Tibial artery (tissue), 4 donors: ENCODE results near the gene ABL1.
"Not testable (repeated sequence)": the region's sequence is repeated elsewhere in the genome, so short reads cannot be mapped to it uniquely, and the experiment has no call there.

ENCODE experiments used
- DNase-seq, 2 donors: peaks; one replicate each; pipeline ENCODE4 v3.0.0-alpha.2; 2019
- H3K27ac ChIP-seq, 2 donors: fragments of 200-600 bp; sonication (generic) in 1 of 2; 1 replicate in 1 of 2; 2 replicates in 1 of 2; pipeline ENCODE4 v1.5.1; 2018 to 2019; ENCODE audit warnings: mild to moderate bottlenecking in 1 of 2
- H3K27me3 ChIP-seq, 2 donors: fragments of 200-600 bp; sonication (generic) in 1 of 2; one replicate each; pipeline versions ENCODE4 v1.5.1 to v1.6.0; 2016 to 2019
- H3K36me3 ChIP-seq, 3 donors: fragments of 200-600 bp; sonication (generic) in 2 of 3; one replicate each; pipeline ENCODE4 v1.5.1; 2016 to 2019; ENCODE audit warnings: mild to moderate bottlenecking in 2 of 3
- H3K4me1 ChIP-seq, 4 donors: fragments of 200-600 bp; sonication (generic) in 2 of 4; 1 replicate in 3 of 4; 2 replicates in 1 of 4; pipeline ENCODE4 v1.5.1; 2016 to 2019
- H3K4me3 ChIP-seq, 2 donors: fragments of 200-600 bp; sonication (generic) in 1 of 2; 1 replicate in 1 of 2; 2 replicates in 1 of 2; pipeline ENCODE4 v1.5.1; 2018 to 2019; ENCODE audit warnings: mild to moderate bottlenecking in 2 of 2
- H3K9me3 ChIP-seq, 3 donors: fragments of 200-600 bp; sonication (generic) in 1 of 3; one replicate each; pipeline ENCODE4 v1.5.1; 2016 to 2019
- CTCF ChIP-seq, 2 experiments: fragments of 200-600 bp in 1 of 2; fragments of 450-650 bp in 1 of 2; IDR thresholded peaks; one replicate each; pipeline ENCODE4 v1.5.1; 2017 to 2019; ENCODE audit warnings: antibody characterized with exemption in 2 of 2, mild to moderate bottlenecking in 1 of 2, moderate library complexity in 1 of 2
- intact Hi-C: fragments of 100-400 bp; cut with DNase I; formaldehyde crosslinking; loops from one replicate; pipeline ENCODE4 v1.15.0; 2023; ENCODE audit warnings: low total_unique reads

ABL1 gene

GRCh38 chr9:130905902-130906734 lies 71.1 kb downstream of the ABL1 start:
- no peak overlapping the region for H3K27ac ChIP-seq
- no peak overlapping the region for H3K4me3 ChIP-seq
- no peaks in the 10 kb centered on the region for H3K9me3 ChIP-seq
- intact Hi-C loops = no loop called here
- no peak for DNase-seq
- no peak for TF ChIP-seq CTCF (IDR thresholded peaks at IDR 0.05)
- peaks cover 0 to 64% of the 10 kb centered on the region in 2 donors for H3K27me3 ChIP-seq
- no peaks in the 10 kb centered on the region for H3K36me3 ChIP-seq
- H3K4me1 ChIP-seq = no peaks in the 10 kb centered on the region

GRCh38 chr9:130906735-130907416 lies 71.8 kb downstream of the ABL1 start:
- no peak overlapping the region for H3K4me3 ChIP-seq
- TF ChIP-seq CTCF (IDR thresholded peaks at IDR 0.05) = no peak
- H3K27me3 ChIP-seq = peaks cover 0 to 61% of the 10 kb centered on the region in 2 donors
- intact Hi-C loops = no loop called here
- no peak for DNase-seq
- no peak overlapping the region for H3K27ac ChIP-seq
- no peaks in the 10 kb centered on the region for H3K36me3 ChIP-seq
- no peaks in the 10 kb centered on the region for H3K9me3 ChIP-seq
- H3K4me1 ChIP-seq = no peaks in the 10 kb centered on the region

- no peak for DNase-seq
- no peak for TF ChIP-seq CTCF (IDR thresholded peaks at IDR 0.05)
- intact Hi-C loops = no loop called here
- Histone ChIP-seq H3K4me3 (no peak overlapping the region), H3K27me3 (peaks cover 0 to 49% of the 10 kb centered on the region in 2 donors), H3K4me1 (peaks cover 0 to 8% (median 2%) of the 10 kb centered on the region in 4 donors), H3K27ac (no peak overlapping the region), H3K36me3 (no peaks in the 10 kb centered on the region), H3K9me3 (no peaks in the 10 kb centered on the region)
Observed at GRCh38 chr9:130908146-130908877, 73.3 kb downstream of the ABL1 start.

- intact Hi-C loops = no loop called here
- TF ChIP-seq CTCF (IDR thresholded peaks at IDR 0.05) = no peak
- Histone ChIP-seq H3K27ac (no peak overlapping the region), H3K36me3 (no peaks in the 10 kb centered on the region), H3K9me3 (no peaks in the 10 kb centered on the region), H3K4me3 (no peak overlapping the region), H3K27me3 (peaks cover 0 to 43% of the 10 kb centered on the region in 2 donors), H3K4me1 (peaks cover 0 to 8% (median 4%) of the 10 kb centered on the region in 4 donors)
- no peak for DNase-seq
Observed at GRCh38 chr9:130908878-130909355, 73.9 kb downstream of the ABL1 start.

- H3K27ac ChIP-seq, H3K36me3 ChIP-seq, H3K4me1 ChIP-seq, H3K9me3 ChIP-seq, intact Hi-C loops, H3K4me3 ChIP-seq, DNase-seq: not testable (repeated sequence)
- peaks cover 0 to 45% of the 10 kb centered on the region in 2 donors for H3K27me3 ChIP-seq
Observed at GRCh38 chr9:130910041-130910440, 75.0 kb downstream of the ABL1 start.

DNA sequence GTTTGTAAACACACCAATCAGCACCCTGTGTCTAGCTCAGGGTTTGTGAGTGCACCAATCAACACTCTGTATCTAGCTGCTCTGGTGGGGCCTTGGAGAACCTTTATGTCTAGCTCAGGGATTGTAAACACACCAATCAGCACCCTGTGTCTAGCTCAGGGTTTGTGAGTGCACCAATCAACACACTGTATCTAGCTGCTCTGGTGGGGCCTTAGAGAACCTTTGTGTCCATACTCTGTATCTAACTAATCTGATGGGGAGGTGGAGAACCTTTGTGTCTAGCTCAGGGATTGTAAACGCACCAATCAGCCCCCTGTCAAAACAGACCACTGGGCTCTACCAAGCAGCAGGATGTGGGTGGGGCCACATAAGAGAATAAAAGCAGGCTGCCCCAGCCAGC lies 75.6 kb downstream of the ABL1 start:
- H3K4me3 ChIP-seq, DNase-seq, intact Hi-C loops, H3K9me3 ChIP-seq, H3K4me1 ChIP-seq, H3K36me3 ChIP-seq, H3K27ac ChIP-seq: not testable (repeated sequence)
- H3K27me3 ChIP-seq = peaks cover 0 to 39% of the 10 kb centered on the region in 2 donors
